ENCODE measurements around the gene FBXW11.
A peak's percentile ranks its signal among the peaks of the same experiment; 100 is the strongest.
"Not testable (repeated sequence)": the region's sequence is repeated elsewhere in the genome, so short reads cannot be mapped to it uniquely, and the experiment has no call there.

FBXW11 gene

DNA sequence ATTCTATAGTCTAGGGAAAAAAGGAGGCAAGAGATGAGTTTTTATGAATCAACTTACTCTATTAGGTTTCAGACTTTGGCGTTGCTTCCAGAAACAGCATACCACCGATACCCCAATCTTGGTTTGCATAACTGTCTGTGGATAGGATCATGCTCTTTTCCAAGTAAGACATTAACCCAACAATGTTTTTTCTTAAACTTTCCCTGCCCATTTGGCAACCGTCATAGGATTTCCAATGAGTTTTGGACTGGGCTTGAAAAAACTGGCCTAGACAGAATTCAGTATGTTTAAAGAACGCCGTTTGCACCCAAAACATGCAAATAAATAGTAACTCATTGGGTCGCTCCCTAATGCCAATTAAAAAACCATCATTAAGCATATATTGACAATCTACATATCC lies 114.8 kb downstream of the FBXW11 start:
- H3K4me3 ChIP-seq (ENCODE audit: low read length) = no peak overlapping the region
- TF ChIP-seq, protein P1, sequence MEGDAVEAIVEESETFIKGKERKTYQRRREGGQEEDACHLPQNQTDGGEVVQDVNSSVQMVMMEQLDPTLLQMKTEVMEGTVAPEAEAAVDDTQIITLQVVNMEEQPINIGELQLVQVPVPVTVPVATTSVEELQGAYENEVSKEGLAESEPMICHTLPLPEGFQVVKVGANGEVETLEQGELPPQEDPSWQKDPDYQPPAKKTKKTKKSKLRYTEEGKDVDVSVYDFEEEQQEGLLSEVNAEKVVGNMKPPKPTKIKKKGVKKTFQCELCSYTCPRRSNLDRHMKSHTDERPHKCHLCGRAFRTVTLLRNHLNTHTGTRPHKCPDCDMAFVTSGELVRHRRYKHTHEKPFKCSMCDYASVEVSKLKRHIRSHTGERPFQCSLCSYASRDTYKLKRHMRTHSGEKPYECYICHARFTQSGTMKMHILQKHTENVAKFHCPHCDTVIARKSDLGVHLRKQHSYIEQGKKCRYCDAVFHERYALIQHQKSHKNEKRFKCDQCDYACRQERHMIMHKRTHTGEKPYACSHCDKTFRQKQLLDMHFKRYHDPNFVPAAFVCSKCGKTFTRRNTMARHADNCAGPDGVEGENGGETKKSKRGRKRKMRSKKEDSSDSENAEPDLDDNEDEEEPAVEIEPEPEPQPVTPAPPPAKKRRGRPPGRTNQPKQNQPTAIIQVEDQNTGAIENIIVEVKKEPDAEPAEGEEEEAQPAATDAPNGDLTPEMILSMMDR (conservative IDR thresholded peaks at IDR 0.05; ENCODE audit: low read length) = no peak
- DNase-seq (ENCODE audit: low read depth) = no peak

DNA sequence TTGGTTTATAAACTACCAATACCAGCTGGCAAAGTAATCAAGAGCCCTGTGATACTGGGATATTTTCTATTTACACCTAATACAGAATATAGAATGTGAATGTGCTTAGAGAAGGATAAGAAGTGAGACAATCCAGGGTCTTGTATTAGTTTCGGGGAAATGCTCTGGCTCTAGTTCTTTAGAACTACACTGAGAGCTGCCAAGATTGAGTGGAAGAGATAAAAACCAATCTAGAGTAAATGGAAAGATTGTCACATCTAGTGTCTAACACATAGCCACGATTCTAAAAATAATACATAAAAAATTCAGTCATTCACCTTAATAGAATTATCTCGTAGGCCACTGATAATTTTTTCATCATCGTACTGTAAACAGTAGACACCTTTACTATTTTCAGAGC lies 115.3 kb downstream of the FBXW11 start:
- TF ChIP-seq, protein P1 (conservative IDR thresholded peaks at IDR 0.05; ENCODE audit: low read length) = no peak

DNA sequence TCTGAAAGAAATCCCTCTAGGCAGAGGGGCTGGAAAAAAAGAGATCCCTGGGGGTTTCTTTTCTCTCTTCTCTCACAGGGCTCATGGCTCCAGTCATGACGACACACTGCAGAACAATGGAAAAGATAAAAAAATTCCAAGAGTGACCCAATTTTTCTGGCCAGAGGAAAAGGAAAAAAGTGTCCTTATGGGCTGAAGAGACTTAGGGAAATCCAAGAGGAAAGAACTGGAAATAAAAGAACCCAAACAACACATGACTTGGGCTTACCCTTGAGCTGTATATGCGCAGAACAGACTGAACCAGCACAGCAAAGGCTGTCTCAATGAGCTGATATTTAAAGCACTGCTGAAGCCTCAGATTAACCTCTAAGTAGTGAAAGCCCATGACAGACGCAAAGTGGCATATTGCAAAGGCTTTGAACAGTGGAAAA lies 118.4 kb downstream of the FBXW11 start:
- no peak overlapping the region for H3K4me3 ChIP-seq (ENCODE audit: low read length)
- TF ChIP-seq, protein P1 (conservative IDR thresholded peaks at IDR 0.05; ENCODE audit: low read length) = no peak
- DNase-seq (ENCODE audit: low read depth) = no peak

More for the DNA sequence above, 115.3 kb downstream of the FBXW11 start:
- DNase-seq (ENCODE audit: low read depth) = no peak
- H3K4me3 ChIP-seq (ENCODE audit: low read length) = no peak overlapping the region

DNA sequence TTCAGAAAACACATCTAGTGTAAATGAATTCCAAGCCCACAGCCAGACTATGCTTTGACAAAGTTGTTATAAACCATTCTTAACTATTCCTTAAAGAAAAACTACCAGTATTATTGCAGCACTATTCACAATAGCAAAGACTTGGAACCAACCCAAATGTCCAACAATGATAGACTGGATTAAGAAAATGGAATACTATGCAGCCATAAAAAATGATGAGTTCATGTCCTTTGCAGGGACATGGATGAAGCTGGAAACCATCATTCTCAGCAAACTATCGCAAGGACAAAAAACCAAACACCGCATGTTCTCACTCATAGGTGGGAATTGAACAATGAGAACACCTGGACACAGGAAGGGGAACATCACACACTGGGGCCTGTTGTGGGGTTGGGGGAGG lies 120.4 kb downstream of the FBXW11 start:
- not testable (repeated sequence) for H3K4me3 ChIP-seq (ENCODE audit: low read length); DNase-seq (ENCODE audit: low read depth)

DNA sequence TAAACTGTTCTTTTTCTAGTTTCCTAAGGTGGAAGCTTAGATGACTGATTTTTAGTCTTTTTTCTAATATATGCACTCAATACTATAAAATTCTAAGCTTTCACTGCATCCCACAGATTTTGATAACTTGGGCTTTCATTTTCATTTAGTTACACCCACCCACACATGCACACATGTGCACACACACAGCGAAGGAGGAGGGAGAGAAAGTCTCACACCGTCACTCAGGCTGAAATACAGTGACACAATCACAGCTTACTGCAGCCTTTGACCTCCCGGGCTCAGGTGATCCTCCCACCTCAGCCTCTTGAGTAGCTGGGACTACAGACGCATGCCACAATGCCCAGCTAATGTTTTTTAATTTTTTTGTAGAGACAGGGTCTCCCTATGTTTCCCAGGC lies 124.3 kb downstream of the FBXW11 start:
- no peak overlapping the region for H3K4me3 ChIP-seq (ENCODE audit: low read length)
- no peak for DNase-seq (ENCODE audit: low read depth)
- TF ChIP-seq, protein P1 (conservative IDR thresholded peaks at IDR 0.05; ENCODE audit: low read length) = no peak

DNA sequence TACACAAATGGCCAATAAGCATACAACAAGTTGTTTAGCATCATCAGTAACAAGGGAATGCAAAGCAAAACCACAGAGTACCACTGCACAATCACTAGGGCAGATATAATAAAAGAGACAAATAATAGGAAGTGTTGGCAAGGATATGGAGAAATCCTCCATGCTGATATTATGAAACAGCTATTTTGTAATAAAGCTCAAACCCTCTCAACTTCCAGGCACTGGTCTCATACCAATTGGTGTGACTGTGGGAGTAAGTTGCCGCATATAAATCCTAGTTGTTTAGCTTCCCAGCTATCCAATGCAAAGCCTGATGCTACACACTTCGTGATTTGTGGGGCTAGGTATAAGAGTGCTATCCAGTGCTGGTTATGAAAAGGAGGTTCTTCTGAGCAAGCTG lies 132.2 kb downstream of the FBXW11 start:
- DNase-seq (ENCODE audit: low read depth) = peak; percentile 79
- TF ChIP-seq, protein P1 (conservative IDR thresholded peaks at IDR 0.05; ENCODE audit: low read length) = no peak
- no peak overlapping the region for H3K4me3 ChIP-seq (ENCODE audit: low read length)

DNA sequence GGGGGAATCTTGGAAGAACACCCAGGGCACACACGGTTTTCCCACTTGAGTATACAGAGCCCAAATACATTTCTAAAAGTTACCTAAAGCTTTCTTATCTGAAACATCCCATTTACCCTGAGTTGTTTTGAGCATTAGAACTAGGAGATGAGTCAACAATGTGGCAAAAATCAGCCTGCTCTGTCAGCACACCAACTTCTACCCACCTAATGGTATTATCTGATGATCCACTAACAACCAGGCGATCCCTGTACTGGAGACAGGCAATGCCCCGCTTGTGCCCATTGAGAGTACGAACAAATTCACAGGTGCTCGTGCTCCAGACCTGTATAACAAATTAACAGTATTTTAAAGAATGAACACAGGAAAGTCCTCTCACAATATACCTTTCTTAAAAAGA lies 133.8 kb downstream of the FBXW11 start:
- TF ChIP-seq, protein P1 (conservative IDR thresholded peaks at IDR 0.05; ENCODE audit: low read length) = no peak
- H3K4me3 ChIP-seq (ENCODE audit: low read length) = no peak overlapping the region
- no peak for DNase-seq (ENCODE audit: low read depth)

DNA sequence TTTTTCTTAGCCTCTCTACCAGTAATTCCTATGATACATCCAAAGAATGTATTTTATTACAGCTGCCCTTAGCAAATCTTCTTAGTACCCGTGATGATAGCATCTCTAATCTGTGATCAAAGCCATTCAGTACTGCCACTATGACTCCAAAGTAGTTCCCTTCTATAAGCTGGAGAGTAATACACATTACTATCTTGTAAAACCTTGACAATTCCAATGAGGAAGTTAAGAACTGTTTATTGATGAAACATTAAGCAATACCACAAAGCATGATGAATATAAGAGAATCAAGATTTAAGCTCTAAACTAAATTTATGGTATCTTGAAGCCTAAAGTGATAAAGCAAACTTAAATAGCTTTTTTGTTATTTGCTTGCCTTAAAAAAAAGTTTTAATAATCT lies 134.7 kb downstream of the FBXW11 start:
- H3K4me3 ChIP-seq (ENCODE audit: low read length) = no peak overlapping the region
- TF ChIP-seq, protein P1 (conservative IDR thresholded peaks at IDR 0.05; ENCODE audit: low read length) = no peak
- no peak for DNase-seq (ENCODE audit: low read depth)

Measured in AG10803 (cell line).